GF-D8 (cell line): ENCODE measurements around the gene AP5S1.
A peak's percentile ranks its signal among the peaks of the same experiment; 100 is the strongest.
"Not testable (repeated sequence)": the region's sequence is repeated elsewhere in the genome, so short reads cannot be mapped to it uniquely, and the experiment has no call there.

ENCODE experiments used
- DNase-seq: peaks from one replicate; lab custom pipeline; 2025; lab: John Stamatoyannopoulos, UW

The AP5S1 gene

GRCh38 chr20:3812259-3812681 is 8.1 kb upstream of the AP5S1 start:
- no peak for DNase-seq

DNA sequence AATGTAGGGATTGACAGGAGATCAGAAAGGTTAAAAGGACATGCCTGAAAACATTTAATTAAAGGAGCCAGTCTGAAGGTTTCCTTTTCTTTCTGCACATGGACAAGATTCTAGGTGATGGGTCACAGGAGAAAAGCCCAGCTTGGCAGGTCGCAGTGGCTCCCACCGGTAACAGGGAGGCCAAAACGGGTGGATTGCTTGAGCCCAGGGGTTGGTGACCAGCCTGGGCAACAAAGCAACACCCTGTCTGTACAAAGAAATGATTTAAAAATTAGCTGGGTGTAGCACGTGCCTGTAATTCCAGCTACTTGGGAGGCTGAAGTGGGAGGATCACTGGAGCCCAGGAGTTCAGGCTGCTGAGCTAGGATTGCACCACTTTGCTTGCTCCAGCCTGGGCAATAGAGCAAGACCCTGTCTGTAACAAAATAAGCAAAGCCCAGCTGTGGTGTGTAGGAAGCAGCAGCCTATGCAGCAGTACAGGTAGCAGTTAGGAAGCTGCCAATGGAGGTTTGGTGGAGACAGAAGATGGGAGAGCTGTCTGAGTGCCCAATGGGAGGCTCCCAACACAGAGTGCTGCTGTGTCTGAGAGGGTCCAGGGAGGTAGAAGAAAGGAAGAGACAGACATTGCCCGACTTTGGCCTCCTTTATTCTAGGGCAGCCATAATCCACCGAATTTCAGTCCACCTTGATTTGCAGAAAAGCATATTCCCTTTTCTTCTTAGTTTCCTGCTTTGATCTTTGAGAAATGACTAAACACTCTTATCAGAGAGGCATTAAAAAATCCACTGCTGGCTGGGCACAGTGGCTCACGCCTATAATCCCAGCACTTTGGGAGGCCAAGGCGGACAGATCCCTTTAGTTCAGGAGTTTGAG is 7.1 kb upstream of the AP5S1 start:
- DNase-seq = no peak

GRCh38 chr20:3813848-3814581 is 6.3 kb upstream of the AP5S1 start:
- no peak for DNase-seq

DNA sequence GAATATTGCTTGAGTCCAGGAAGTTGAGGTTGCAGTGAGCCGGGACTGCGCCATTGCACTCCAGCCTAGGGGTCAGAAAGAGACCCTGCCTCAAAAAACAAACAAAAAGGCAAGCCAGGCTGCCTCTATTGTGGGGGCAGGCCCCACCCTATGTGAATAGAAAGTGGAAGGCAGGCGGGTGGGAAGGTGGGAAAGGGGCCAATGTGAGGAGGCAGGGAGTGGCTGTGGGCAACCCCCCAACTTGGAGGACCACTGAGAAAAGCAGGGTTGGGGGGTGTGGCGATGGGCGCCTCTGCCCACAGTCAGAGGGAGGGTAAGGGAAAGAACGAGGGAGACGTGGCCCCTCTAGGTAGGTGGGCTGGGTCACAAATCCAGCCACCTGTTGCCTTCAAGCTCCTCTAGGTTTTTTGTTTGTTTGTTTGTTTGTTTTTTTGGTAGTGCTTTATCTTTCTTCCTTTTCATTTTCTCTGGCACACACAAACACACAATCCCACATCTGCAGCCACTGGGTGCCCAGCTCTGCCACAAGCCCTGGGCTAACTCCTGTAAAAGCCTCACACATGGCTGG is 5.3 kb upstream of the AP5S1 start:
- no peak for DNase-seq

DNA sequence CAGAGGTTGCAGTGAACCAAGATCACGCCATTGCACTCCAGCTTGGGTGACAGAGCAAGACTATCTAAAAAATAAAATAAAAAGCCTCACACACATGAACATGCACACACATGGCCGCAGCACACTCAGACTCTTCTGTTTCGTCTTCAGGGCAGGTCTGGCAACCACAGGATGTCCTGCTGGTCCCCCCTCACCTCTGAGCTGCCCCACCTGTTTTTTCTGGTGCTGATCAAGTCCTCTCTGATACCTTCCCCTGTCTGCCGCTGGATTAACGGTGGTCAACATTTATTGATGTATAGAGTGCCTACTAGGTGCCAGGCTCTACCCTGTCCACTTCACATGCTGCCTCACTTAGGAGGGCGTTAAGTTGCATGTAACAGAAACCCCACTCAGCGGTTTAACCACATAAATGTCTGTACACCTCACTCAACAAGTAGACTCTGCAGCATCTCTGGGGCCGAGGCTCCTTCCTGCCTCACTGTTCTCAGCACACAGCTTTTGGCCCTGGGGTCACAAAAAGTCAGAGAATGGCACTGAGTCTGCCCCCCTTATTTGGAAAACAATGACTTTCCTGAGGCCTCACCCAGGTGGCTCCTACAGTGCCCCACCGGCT is 4.5 kb upstream of the AP5S1 start:
- no peak for DNase-seq

DNA sequence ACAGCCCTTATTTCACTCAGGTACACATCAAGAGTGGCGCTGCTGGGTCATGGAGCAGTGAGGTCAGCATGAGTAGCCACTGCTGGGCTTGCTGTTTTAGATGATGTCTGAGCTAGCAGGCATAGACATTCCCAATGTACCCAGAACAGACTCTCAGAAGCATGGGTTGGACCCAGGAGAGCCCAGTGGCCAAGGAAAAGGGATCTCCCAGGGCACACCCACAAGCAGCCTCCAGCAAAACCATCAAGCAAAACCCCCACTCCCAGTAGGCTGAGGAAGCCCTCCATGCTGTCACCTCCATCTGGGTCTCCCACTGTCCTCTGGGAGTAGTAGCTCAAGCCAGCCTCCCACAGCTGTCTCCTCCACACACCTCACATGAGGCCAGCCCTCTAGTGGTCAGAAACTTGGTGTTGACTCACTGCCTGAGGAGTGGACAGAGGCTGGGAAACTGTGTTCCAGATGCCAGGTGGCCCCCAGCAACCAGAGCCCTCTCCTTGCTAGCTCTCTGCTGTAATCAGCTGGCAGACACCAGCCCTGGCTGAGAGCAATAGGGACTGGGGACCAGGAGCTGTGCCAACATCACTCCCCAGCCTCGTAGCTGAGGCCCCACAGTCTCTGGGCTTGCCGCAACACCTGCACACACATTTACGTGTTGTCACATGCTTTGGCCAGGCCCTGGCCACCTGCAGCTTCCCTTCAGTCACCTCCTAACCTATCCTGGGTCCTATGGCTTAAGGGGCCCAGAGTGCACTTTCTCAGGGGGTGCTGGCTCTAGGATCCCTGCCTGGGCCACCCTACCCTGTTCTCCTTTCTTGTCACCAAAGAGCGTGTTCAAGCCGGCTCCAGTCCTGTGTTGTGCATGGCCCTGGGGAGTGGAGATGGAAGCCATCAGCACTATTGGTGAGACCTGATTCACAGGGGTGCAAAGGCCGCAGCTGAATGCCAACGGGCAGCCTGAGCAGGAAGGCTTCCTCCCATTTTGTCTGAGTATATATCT is 1.9 kb upstream of the AP5S1 start:
- peak; percentile 55 for DNase-seq

- no peak for DNase-seq
Observed at GRCh38 chr20:3819411-3820047, 818 bp upstream of the AP5S1 start.

DNA sequence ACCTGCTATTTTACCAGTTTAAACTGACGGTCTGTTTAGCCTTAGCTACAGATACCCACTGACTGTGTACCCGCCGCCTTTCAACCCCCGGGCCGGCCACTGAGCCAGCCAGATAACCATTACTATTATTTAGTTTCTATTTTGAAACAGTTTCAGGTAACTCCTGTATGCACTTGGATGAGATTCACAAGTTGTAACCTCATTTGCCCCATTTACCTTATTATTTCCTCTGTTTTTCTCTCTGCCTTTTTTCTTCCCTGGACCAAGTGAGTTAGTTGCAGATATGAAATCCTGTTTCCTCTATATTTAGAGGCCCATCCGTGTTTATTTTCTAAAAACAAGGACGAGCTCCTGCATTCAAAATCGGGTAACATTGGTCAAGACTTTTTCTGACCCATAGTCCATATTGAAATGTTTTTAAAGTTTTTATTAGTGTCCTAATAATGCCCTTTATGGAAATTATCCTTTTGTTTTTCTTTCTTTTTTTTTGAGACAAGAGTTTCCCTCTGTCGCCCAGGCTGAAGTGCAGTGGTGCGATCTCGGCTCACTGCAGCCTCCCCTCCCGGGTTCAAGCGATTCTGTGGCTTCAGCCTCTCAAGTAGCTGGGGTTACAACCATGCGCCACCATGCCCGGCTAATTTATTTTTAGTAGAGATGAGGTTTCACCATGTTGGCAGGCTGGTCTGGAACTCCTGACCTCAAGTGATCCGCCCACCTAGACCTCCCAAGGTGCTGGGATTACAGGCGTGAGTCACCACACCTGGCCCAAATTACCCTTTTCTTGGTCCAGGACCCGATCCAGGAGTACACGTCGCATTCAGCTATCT is 767 bp downstream of the AP5S1 start:
- DNase-seq = no peak

DNA sequence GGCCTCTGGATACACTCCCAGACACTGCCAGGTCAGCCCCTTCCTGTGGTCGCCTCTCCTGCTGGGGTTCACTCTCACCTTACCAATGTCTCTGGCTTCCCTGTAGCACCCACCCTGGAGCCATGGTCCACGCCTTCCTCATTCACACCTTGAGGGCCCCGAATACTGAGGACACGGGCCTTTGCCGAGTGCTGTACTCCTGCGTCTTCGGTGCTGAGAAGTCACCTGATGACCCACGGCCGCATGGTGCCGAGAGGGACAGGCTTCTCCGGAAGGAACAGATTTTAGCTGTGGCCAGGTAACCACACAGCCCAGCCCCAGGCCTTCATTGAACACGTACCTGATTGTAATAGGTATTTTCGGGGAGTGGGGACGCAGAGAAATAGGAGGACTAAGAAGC is 1.6 kb downstream of the AP5S1 start:
- DNase-seq = no peak

- DNase-seq = no peak
Observed at GRCh38 chr20:3823881-3824280, 3.5 kb downstream of the AP5S1 start.

DNA sequence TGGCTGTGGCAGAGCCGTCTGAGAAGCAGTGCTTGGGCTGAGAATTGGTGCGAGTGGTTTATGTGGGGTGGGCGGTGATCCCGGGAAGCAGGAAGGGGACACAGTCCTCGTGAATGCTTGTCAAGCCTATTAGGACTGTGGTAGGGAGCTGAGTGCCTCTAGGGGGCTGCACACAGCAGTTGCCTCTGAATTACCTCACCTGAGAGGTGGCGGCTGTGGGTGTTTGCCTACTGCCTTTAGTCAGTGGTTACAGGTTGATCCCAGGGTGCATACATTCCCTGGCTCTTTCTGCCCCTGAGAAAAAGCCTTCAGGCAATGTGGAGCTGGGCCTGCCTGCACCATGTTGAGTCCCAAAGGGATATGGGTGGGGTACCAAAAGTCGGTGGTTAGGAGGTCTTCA is 5.2 kb downstream of the AP5S1 start:
- no peak for DNase-seq

GRCh38 chr20:3826420-3826819 is 6.1 kb downstream of the AP5S1 start:
- DNase-seq = peak; percentile 38

DNA sequence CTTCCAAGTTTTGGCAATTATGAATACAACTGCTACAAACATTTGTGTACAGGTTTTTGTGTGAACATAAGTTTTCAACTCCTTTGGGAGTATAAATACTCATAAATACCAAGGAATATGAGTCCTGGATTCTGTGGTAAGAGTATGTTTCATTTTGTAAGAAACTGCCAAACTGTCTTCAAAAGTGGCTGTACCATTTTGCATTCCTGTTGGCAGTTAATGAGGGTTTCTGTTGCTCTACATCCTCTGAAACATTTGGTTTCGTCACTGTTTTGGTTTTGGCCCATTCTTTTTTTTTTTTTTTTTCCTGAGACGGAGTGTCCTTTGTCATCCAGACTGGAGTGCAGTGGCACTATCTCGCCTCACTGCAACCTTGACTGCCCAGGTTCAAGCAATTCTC is 8.5 kb downstream of the AP5S1 start:
- no peak for DNase-seq

GRCh38 chr20:3829891-3830290 is 9.5 kb downstream of the AP5S1 start:
- DNase-seq = not testable (repeated sequence)

DNA sequence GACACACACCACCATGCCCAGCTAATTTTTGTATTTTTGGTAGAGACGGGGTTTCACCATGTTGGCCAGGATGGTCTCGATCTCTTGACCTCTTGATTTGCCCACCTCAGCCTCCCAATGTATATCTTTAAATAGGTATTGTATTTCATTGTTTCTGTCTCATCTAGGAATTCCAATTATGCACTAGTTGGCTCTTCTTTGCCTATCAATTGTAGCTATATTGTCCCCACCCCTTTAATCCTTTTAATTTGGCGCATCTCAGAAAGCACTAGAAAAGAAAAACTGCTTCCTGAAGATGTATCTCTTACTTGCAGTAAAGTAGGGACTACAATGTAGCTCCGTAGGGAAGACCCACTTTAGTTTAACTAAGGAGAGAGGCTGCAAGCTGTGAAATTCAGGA is 15.8 kb downstream of the AP5S1 start:
- no peak for DNase-seq

DNA sequence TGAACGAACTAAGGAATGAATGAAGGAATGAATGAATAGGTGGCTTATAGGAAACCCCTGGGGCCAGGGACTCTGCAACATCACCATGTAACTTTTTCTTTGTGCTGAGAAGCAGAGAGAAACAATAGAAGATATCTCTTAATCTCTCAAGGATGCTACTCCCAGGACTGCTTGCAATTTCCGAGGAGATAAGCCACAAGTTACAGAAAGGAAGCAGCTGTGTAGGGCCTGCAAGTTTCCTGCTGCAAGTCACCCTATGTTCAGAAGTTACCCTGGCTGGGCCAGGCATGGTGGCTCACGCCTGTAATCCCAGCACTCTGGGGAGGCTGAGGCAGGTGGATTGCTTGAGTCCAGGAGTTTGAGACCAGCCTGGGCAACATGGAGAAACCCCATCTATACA is 19.0 kb downstream of the AP5S1 start:
- DNase-seq = peak; percentile 98

GRCh38 chr20:3840201-3840600 is 19.9 kb downstream of the AP5S1 start:
- not testable (repeated sequence) for DNase-seq

DNA sequence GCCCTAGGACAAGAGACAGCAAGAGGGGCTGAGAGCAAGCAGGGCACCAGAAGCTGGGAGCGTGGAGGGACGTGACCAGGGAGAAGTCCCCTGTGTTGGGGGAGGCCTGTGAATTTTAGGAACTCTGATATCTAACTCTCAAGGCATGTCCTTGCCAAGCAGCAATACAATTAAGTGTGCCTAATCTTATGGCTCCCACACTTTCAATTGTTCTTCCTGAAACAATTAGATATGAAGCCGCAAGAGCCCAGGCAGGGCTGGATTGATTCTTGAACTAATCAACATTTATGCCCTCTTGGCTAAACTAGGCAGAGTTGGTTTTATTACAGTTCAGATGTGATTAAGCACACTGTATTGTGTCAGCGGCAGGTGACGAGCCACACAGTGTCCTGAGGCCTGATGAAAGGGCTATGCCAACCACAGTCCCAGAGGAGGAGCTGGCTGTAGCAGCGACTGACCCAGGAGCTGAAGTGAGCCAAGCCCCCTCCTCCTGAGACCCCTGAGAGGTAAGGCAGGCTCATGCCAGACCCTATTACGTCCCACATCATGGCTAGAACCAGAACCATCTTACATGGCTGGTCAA is 22.1 kb downstream of the AP5S1 start:
- peak; percentile 36 for DNase-seq

GRCh38 chr20:3843490-3843889 is 23.1 kb downstream of the AP5S1 start:
- DNase-seq = peak; percentile 7
